Psoas muscle (tissue), 8 donors: Measurements from ENCODE around the gene EXOC3L4. TPM values are rescaled to one million over a fixed set of nuclear protein-coding genes. Genes with fewer than 3 reads are reported as not detected.

Experiments used
- ATAC-seq, 4 donors: fragments of 200-7000 bp; cut with Tn5 transposase; one replicate each; pipeline ENCODE4 v1.9.1; 2020; ENCODE audit warnings: moderate library complexity in 3 of 4, mild to moderate bottlenecking in 2 of 4
- DNase-seq, 2 donors: peaks; one replicate each; pipeline ENCODE4 v3.0.0-alpha.2; 2020
- H3K27ac ChIP-seq: fragments of 200-600 bp; one replicate; pipeline ENCODE4 v1.8.0; 2022
- H3K27me3 ChIP-seq, 3 donors: fragments of 200-600 bp in 1 of 3; one replicate each; pipeline versions ENCODE4 v1.6.1 to v1.8.0; 2013 to 2022; ENCODE audit warnings: low read length in 2 of 3, mild to moderate bottlenecking in 2 of 3, moderate library complexity in 1 of 3; ENCODE audit not compliant: insufficient read depth in 3 of 3
- H3K36me3 ChIP-seq, 2 donors: fragments of 200-600 bp in 1 of 2; one replicate each; pipeline versions ENCODE4 v1.6.1 to v1.8.0; 2013 to 2022; ENCODE audit warnings: low read depth in 1 of 2, mild to moderate bottlenecking in 1 of 2, moderate library complexity in 1 of 2; ENCODE audit not compliant: insufficient read depth in 1 of 2
- H3K4me1 ChIP-seq: fragments of 200-600 bp; one replicate; pipeline ENCODE4 v1.8.0; 2022
- H3K4me3 ChIP-seq: fragments of 200-600 bp; one replicate; pipeline ENCODE4 v1.8.0; 2022; ENCODE audit warnings: mild to moderate bottlenecking
- H3K9me3 ChIP-seq: fragments of 200-600 bp; one replicate; pipeline ENCODE4 v1.8.0; 2022
- WGBS, 3 donors: extraction: QIAGEN DNeasy Blood & Tissue Kit; methylation state at CpG; one replicate each; pipeline versions ENCODE4 v1.1.6 to v1.1.7; 2013; 5-methylcytosine and 5-hydroxymethylcytosine counted together
- intact Hi-C, 2 donors: fragments of 100-400 bp; cut with DNase I; formaldehyde crosslinking; loops; one replicate each; pipeline versions ENCODE4 v1.11.0 to v1.14.2; 2022
- polyA plus RNA-seq, 3 donors: library from polyadenylated mRNA; stranded (reverse); fragments of 200-250 nt; gene quantifications; one replicate each; pipeline ENCODE4 v1.2.3, GENCODE V29; 2013
- total RNA-seq, 4 donors: library from RNA; stranded (reverse); fragmentation: NEBNext Ultra II Directional in 2 of 4; extraction: Animal tissue kit (Norgen Biotek cat#: 25700) in 2 of 4; gene quantifications; one replicate each; pipeline versions ENCODE4 v1.2.1 to v1.2.4, GENCODE V29; 2021 to 2023
- TF ChIP-seq, protein P1 (sequence below): fragments of 200-600 bp; IDR thresholded peaks from one replicate; pipeline ENCODE4 v1.8.0; 2022; ENCODE audit warnings: antibody characterized with exemption
- donor health status: healthy with polysubstance abuse.
- donor health status: DM: no; HTN: no; CAD: no; lungs with moderate emphysema.
- donor health status: Bipolar disorder and iron deficiency.
- donor health status: healthy.
- donor health status: DM: yes; HTN: yes; CAD: no.
- donor health status: DM: no; HTN: no; CAD: no.
- donor health status: DM: no; HTN: no; CAD: no.
- donor health status: DM: yes; HTN: yes; CAD: no.

Gene EXOC3L4
- total and polyA plus RNA-seq, 7 donors, result 0.12 to 0.33 (median 0.27) TPM; not detected in 3

- TF ChIP-seq, protein P1, sequence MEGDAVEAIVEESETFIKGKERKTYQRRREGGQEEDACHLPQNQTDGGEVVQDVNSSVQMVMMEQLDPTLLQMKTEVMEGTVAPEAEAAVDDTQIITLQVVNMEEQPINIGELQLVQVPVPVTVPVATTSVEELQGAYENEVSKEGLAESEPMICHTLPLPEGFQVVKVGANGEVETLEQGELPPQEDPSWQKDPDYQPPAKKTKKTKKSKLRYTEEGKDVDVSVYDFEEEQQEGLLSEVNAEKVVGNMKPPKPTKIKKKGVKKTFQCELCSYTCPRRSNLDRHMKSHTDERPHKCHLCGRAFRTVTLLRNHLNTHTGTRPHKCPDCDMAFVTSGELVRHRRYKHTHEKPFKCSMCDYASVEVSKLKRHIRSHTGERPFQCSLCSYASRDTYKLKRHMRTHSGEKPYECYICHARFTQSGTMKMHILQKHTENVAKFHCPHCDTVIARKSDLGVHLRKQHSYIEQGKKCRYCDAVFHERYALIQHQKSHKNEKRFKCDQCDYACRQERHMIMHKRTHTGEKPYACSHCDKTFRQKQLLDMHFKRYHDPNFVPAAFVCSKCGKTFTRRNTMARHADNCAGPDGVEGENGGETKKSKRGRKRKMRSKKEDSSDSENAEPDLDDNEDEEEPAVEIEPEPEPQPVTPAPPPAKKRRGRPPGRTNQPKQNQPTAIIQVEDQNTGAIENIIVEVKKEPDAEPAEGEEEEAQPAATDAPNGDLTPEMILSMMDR, result no peak
- ATAC-seq (no peak), DNase-seq (no peak)
- H3K9me3 ChIP-seq, result no peaks in the 10 kb centered on the region
- no peak overlapping the region for H3K4me3 ChIP-seq
- peaks cover 0 to 63% (median 19%) of the 10 kb centered on the region in 3 donors for H3K27me3 ChIP-seq
- 95 to 100% (median 98%) methylated on average over 11 of the region's 11 CpGs for whole genome bisulfite sequencing, 3 donors
- no peaks in the 10 kb centered on the region for H3K36me3 ChIP-seq
- H3K4me1 ChIP-seq, result peaks cover 13% of the 10 kb centered on the region
- intact Hi-C loops, result no loop called here
- no peak overlapping the region for H3K27ac ChIP-seq
These were observed 6.9 kb downstream of the EXOC3L4 start for GRCh38 chr14:103101257-103101962.

DNA sequence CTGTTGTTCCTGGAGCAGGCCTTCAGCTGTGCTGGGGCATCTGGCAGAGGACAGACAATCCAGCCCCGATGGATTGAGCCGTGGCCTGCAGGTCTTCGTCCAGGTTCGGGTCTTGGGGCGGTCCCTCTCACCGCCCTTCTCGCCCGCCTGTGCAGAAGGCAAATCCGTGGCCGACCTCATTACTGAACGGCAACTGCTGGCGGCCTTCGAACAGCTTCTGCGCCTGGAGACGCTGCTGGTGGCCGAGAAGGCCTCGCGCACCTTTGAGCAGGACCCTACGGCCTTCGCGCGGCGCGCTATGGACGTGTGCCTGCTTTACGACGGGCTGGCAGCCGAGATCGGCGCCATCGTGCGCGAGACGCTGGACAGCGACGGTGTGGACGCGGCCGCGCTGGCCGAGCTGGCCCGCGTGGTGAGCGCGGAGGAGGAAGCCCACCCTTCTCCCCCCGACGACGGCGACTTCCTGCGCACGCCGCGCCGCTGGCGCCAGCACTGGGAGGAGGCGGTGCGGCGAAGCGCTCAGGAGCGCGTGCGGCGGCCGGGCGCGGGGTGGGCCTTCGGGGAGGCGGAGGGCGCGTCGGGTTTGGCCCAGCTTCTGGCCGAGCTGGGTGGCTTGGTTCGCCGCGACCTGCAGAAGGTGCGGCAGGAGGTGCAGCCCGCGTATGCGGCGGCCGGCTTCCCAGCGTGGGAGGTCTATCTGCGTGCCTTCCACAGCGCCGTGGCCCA, 7.6 kb downstream of the EXOC3L4 start:
- intact Hi-C loops, result no loop called here
- H3K36me3 ChIP-seq, result no peaks in the 10 kb centered on the region
- peak overlapping the region; percentile 25 for H3K4me3 ChIP-seq
- no peak for ATAC-seq
- WGBS, 3 donors, result 53 to 67% (median 62%) methylated on average over 77 to 85 of the region's 85 CpGs
- TF ChIP-seq, protein P1, result no peak
- H3K27ac ChIP-seq, result no peak overlapping the region
- peaks cover 13% of the 10 kb centered on the region for H3K4me1 ChIP-seq
- peaks cover 0 to 63% (median 19%) of the 10 kb centered on the region in 3 donors for H3K27me3 ChIP-seq
- DNase-seq, result no peak
- H3K9me3 ChIP-seq, result no peaks in the 10 kb centered on the region

GRCh38 chr14:103102689-103103260, 8.2 kb downstream of the EXOC3L4 start:
- WGBS, 3 donors, result 51 to 67% (median 64%) methylated on average over 38 to 39 of the region's 39 CpGs
- H3K4me3 ChIP-seq, result peak overlapping the region; percentile 25
- H3K27me3 ChIP-seq, result peaks cover 0 to 63% (median 19%) of the 10 kb centered on the region in 3 donors
- intact Hi-C loops, result no loop called here
- no peak for DNase-seq
- ATAC-seq, result no peak
- H3K4me1 ChIP-seq, result peaks cover 13% of the 10 kb centered on the region
- TF ChIP-seq, protein P1, result no peak
- no peaks in the 10 kb centered on the region for H3K36me3 ChIP-seq
- H3K27ac ChIP-seq, result no peak overlapping the region
- H3K9me3 ChIP-seq, result no peaks in the 10 kb centered on the region

DNA sequence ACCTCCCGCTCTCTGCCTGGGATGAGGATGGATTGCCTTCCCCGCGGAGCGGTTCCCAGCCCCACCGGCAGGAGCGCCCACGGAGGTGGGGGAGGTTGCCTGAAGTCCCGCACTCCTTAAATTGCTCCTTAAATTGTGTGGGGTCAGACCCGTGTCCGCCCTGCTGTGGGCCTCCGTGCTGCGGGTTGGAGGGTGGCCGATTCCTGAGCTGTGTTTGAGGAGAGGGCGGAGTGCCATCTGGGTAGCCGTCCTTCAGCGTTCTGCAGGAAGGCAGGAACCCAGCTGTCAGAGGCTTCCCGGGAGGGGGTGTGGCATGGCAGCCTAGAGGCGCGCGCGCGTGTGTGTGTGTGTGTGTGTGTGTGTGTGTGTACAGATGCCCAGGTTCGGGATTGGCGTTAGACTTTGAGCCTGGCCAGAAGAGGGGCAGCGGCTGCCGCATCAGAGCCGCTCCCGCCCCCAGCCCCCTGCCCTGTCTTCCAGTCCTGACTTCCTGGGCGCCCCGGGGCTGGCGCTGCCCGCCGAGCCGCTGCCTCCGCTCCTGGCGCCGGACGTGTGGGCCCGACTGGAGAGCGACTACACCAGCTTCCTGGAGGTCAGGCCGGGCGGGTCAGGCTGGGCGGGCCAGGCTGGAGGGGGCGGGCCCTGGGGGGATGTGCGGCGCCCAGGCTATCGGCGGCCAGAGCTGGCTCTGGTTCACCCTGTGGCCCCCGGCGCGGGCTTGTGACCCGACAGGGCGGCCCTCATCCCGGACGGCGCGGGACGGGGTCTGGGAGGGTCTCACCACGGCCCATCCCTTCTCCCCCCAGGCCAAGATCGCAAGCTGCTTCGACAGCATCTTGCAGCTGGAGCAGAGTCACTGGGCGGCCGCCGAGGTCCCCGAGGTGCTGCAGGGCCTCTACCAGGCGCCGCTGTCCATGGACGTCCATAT, 9.2 kb downstream of the EXOC3L4 start:
- TF ChIP-seq, protein P1, result no peak
- Histone ChIP-seq H3K4me3 (peak overlapping the region; percentile 18), H3K36me3 (no peaks in the 10 kb centered on the region), H3K27ac (no peak overlapping the region), H3K9me3 (no peaks in the 10 kb centered on the region), H3K27me3 (peaks cover 0 to 57% (median 19%) of the 10 kb centered on the region in 3 donors), H3K4me1 (peaks cover 17% of the 10 kb centered on the region)
- peak; percentile 40 to 59 (median 54) for ATAC-seq
- peak; percentile 62 to 77 for DNase-seq
- WGBS, 3 donors, result 6% methylated on average over 59 to 68 of the region's 68 CpGs
- intact Hi-C loops, result loop anchor here in 1 of 2 donors (2.0 kb wide), 2 partner anchors 81 to 189 kb away; no protein-coding TSS in a partner anchor
